AG04450 (cell line): ENCODE results near the gene KCP. TPM values are rescaled to one million over a fixed set of nuclear protein-coding genes. Genes with fewer than 3 reads are reported as not detected.

Experiments used
- CTCF ChIA-PET: fragments of 300-600, 350-600 bp; formaldehyde crosslinking; extraction: SDS; loops from one replicate; lab custom pipeline; 2022; ENCODE audit warnings: antibody characterized with exemption, inconsistent platforms; lab: Charles Lee
- POLR2A ChIA-PET: fragments of 350-600 bp; formaldehyde crosslinking; extraction: SDS; loops from one replicate; lab custom pipeline; 2021; ENCODE audit warnings: antibody characterized with exemption, inconsistent platforms; lab: Yijun Ruan, JAX
- DNase-seq: peaks from one replicate; pipeline ENCODE4 v3.0.0-alpha.2; 2011; ENCODE audit warnings: low read depth, low spot score
- H3K27ac ChIP-seq: one replicate; pipeline ENCODE4 v1.5.1; 2012; ENCODE audit warnings: low read depth, low read length, control low read depth
- H3K27me3 ChIP-seq: one replicate; pipeline ENCODE4 v1.6.0; 2012; ENCODE audit warnings: low read length; ENCODE audit not compliant: control insufficient read depth, insufficient read depth
- H3K4me3 ChIP-seq: 2 replicates; pipeline ENCODE4 v1.5.1; 2011; ENCODE audit warnings: mild to moderate bottlenecking, low read depth, low read length, control low read depth
- H3K9me3 ChIP-seq: 2 replicates; pipeline ENCODE4 v1.5.1; 2012; ENCODE audit warnings: low read length; ENCODE audit not compliant: control insufficient read depth, insufficient read depth
- CTCF ChIP-seq: IDR thresholded peaks from 2 replicates; pipeline ENCODE4 v1.5.1; 2011; ENCODE audit warnings: low read depth, low read length, control low read depth, inconsistent platforms
- polyA plus RNA-seq: library from polyadenylated mRNA; depleted of rRNA; stranded (reverse); fragments of >200 nt; gene quantifications from 2 replicates; pipeline ENCODE4 v1.2.3, GENCODE V29; 2011

KCP gene
- polyA plus RNA-seq, 1 experiment, result 0.04 TPM

DNA sequence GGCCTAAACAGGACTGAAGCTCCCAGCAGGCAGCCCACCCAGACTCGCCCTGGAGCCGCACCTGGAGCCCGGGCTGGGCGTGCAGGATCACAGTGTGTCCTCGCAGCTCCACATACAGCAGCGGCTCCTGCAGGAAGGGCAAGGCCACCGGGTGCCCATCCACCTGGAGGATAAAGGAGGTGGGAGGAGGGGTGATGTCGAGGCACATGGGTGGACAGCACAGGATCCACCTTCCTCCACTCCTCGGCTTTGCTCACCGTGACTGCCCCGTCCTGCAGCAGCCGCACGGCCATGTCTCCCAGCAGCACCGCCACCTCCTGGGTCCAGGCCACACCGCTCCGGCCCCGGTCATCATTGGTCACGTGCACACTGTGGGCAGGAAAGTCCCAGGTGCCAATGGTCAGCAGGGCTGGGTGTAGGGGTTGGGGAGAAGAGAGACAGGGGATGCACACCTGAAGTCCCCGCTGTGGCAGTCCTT is 31.0 kb downstream of the KCP start:
- H3K9me3 ChIP-seq, result no peaks in the 10 kb centered on the region
- H3K27ac ChIP-seq, result no peak overlapping the region
- ChIA-PET POLR2A (no interaction called here), CTCF (interaction anchor here (1.0 to 4.1 kb wide), 2 partner anchors 16 to 405 kb away, joined by 4 to 21 read pairs; partner anchors contain the start of gene ATP6V1F)
- no peak for TF ChIP-seq CTCF
- no peak for DNase-seq
- peaks cover 15% of the 10 kb centered on the region for H3K27me3 ChIP-seq
- H3K4me3 ChIP-seq, result no peak overlapping the region

GRCh38 chr7:128878226-128879105 is 32.0 kb downstream of the KCP start:
- POLR2A ChIA-PET, result no interaction called here
- TF ChIP-seq CTCF, result no peak
- Histone ChIP-seq H3K9me3 (no peaks in the 10 kb centered on the region), H3K27me3 (peaks cover 15% of the 10 kb centered on the region), H3K4me3 (no peak overlapping the region), H3K27ac (no peak overlapping the region)
- no peak for DNase-seq
- CTCF ChIA-PET, result interaction anchor here (1.0 to 4.1 kb wide), 2 partner anchors 15 to 403 kb away, joined by 4 to 21 read pairs; partner anchors contain the start of gene ATP6V1F

DNA sequence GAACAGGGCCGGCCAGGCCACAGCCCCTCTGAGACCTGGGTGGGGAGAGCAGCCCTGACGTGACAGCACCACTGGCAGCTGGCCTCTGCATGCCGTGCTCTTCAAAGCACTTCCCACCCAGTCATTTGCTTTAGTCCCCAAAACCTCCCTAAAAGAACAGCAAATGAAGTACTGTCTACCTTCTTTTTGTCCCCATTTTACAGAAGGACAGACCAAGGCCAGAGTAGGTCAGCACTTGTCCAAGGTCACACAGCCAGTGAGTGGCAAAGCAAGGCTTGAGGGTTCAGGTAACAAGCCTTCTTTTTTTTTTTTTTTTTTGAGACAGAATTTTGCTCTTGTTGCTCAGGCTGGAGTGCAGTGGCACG is 32.8 kb downstream of the KCP start:
- DNase-seq, result no peak
- Histone ChIP-seq H3K9me3 (no peaks in the 10 kb centered on the region), H3K27ac (no peak overlapping the region), H3K27me3 (peaks cover 15% of the 10 kb centered on the region), H3K4me3 (no peak overlapping the region)
- ChIA-PET POLR2A (no interaction called here), CTCF (interaction anchor here (4.1 kb wide), 1 partner anchor 15 kb away, joined by 21 read pairs; the partner anchor contains the start of gene ATP6V1F)
- TF ChIP-seq CTCF, result no peak

DNA sequence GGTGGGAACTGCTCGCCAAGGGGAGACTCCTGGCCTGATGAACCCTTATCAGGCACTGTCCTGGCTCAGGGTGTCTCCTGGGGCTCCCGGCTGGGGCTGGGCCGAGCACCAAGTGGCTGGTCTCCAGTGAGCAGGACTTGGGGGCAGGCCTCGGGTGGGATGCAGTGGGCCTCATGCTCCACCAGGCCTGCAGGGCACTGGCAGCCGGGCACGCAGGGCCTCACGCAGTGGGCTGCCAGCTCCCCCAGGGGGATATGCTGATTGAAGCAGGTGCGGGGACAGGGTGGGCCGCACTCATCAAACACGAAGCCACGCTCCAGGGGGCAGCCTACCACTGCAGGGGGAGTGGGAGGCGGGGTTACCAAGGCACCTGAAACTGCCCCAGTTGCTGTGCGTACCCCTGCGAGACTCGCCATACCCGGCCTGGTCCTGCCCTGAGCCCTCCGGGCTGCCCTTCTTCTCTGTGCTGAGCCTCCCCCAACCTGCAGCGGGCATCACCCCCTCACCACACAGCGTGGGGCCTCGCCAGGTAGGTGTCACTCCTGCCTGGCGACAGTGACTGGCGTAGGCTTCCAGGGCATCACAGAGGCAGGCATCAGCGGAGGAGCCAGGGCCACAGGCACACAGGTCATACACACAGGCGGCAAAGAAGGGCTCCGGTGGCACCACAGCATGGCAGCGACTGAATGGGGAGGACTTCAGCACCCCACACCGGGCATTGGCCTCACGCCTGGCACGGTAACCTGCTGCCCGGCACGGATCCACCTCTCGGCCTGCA is 33.3 kb downstream of the KCP start:
- no peak overlapping the region for H3K27ac ChIP-seq
- CTCF ChIA-PET, result interaction anchor here (4.1 kb wide), 1 partner anchor 14 kb away, joined by 21 read pairs; the partner anchor contains the start of gene ATP6V1F
- no peaks in the 10 kb centered on the region for H3K9me3 ChIP-seq
- TF ChIP-seq CTCF, result no peak
- no peak overlapping the region for H3K4me3 ChIP-seq
- H3K27me3 ChIP-seq, result peaks cover 18% of the 10 kb centered on the region
- POLR2A ChIA-PET, result no interaction called here
- no peak for DNase-seq
